H9 (cell line): ENCODE data around the gene HTD2. TPM values are rescaled to one million over a fixed set of nuclear protein-coding genes. Genes with fewer than 3 reads are reported as not detected.

Experiments used
- DNase-seq: peaks from one replicate; pipeline ENCODE4 v3.0.0-alpha.2; 2017
- H2AFZ ChIP-seq: one replicate; pipeline ENCODE4 v1.6.1; 2013; ENCODE audit warnings: mild to moderate bottlenecking, low read length, control low read depth, moderate library complexity
- H2AK5ac ChIP-seq: 2 replicates; pipeline ENCODE4 v1.6.1; 2013; ENCODE audit warnings: low read length, control low read depth, mixed read lengths; ENCODE audit not compliant: insufficient read length
- H2BK120ac ChIP-seq: one replicate; pipeline ENCODE4 v1.6.1; 2013; ENCODE audit warnings: low read depth, mild to moderate bottlenecking, low read length, control low read depth, inconsistent platforms; ENCODE audit not compliant: poor library complexity, severe bottlenecking
- H2BK12ac ChIP-seq: 2 replicates; pipeline ENCODE4 v1.6.1; 2013; ENCODE audit warnings: low read length, control low read depth, mixed read lengths, low read depth; ENCODE audit not compliant: insufficient read length
- H2BK15ac ChIP-seq: 2 replicates; pipeline ENCODE4 v1.6.1; 2013; ENCODE audit warnings: low read depth, low read length, control low read depth
- H2BK20ac ChIP-seq: one replicate; pipeline ENCODE4 v1.6.1; 2013; ENCODE audit warnings: low read depth, mild to moderate bottlenecking, low read length, control low read depth, inconsistent platforms; ENCODE audit not compliant: poor library complexity, severe bottlenecking
- H2BK5ac ChIP-seq: 2 replicates; pipeline ENCODE4 v1.6.1; 2013; ENCODE audit warnings: low read length, control low read depth, mixed read lengths; ENCODE audit not compliant: insufficient read length
- H3K14ac ChIP-seq: 2 replicates; pipeline ENCODE4 v1.6.1; 2013; ENCODE audit warnings: low read length, control low read depth; ENCODE audit not compliant: insufficient read depth
- H3K18ac ChIP-seq: 2 replicates; pipeline ENCODE4 v1.6.1; 2013; ENCODE audit warnings: low read depth, mild to moderate bottlenecking, mixed read lengths, low read length, control low read depth; ENCODE audit not compliant: insufficient read length
- H3K23ac ChIP-seq: 2 replicates; pipeline ENCODE4 v1.6.1; 2013; ENCODE audit warnings: low read length, control low read depth, mixed read lengths, low read depth; ENCODE audit not compliant: insufficient read length
- H3K23me2 ChIP-seq: 2 replicates; pipeline ENCODE4 v1.6.1; 2013; ENCODE audit warnings: low read depth, mild to moderate bottlenecking, mixed read lengths, low read length, control low read depth; ENCODE audit not compliant: insufficient read length, poor library complexity, severe bottlenecking
- H3K27ac ChIP-seq: 2 replicates; pipeline ENCODE4 v1.5.1; 2013; ENCODE audit warnings: low read length, control low read depth, mixed read lengths, low read depth; ENCODE audit not compliant: insufficient read length
- H3K27me3 ChIP-seq: 2 replicates; pipeline ENCODE4 v1.6.1; 2013; ENCODE audit warnings: low read length, control low read depth, inconsistent platforms; ENCODE audit not compliant: insufficient read depth
- H3K4ac ChIP-seq: 2 replicates; pipeline ENCODE4 v1.6.1; 2013; ENCODE audit warnings: low read depth, mild to moderate bottlenecking, control low read depth, inconsistent platforms, low read length, moderate library complexity
- H3K4me1 ChIP-seq: 2 replicates; pipeline ENCODE4 v1.6.1; 2013; ENCODE audit warnings: low read length, control low read depth, inconsistent platforms; ENCODE audit not compliant: insufficient read depth
- H3K4me2 ChIP-seq: 2 replicates; pipeline ENCODE4 v1.6.1; 2013; ENCODE audit warnings: low read length, control low read depth, mixed read lengths; ENCODE audit not compliant: insufficient read length, insufficient read depth
- H3K56ac ChIP-seq: 2 replicates; pipeline ENCODE4 v1.6.1; 2013; ENCODE audit warnings: low read depth, mild to moderate bottlenecking, mixed read lengths, low read length, control low read depth; ENCODE audit not compliant: insufficient read length
- H3K79me1 ChIP-seq: 2 replicates; pipeline ENCODE4 v1.6.1; 2013; ENCODE audit warnings: low read depth, mild to moderate bottlenecking, moderate library complexity, low read length, control low read depth, inconsistent platforms; ENCODE audit not compliant: insufficient read depth, poor library complexity, severe bottlenecking
- H3K79me2 ChIP-seq: 2 replicates; pipeline ENCODE4 v1.6.1; 2013; ENCODE audit warnings: low read length, control low read depth, inconsistent platforms; ENCODE audit not compliant: insufficient read depth
- H3K9ac ChIP-seq: 2 replicates; pipeline ENCODE4 v1.6.1; 2013; ENCODE audit warnings: low read length, control low read depth, mixed read lengths; ENCODE audit not compliant: insufficient read length; ENCODE audit errors: extremely low read depth
- H3K9me3 ChIP-seq: one replicate; pipeline ENCODE4 v1.6.1; 2013; ENCODE audit warnings: low read depth, low read length, inconsistent platforms; ENCODE audit not compliant: control insufficient read depth
- H3T11ph ChIP-seq: one replicate; pipeline ENCODE4 v1.6.1; 2013; ENCODE audit warnings: mild to moderate bottlenecking, low read length, control low read depth, inconsistent platforms
- H4K20me1 ChIP-seq: one replicate; pipeline ENCODE4 v1.6.1; 2013; ENCODE audit not compliant: control insufficient read depth, insufficient read length, insufficient read depth
- H4K5ac ChIP-seq: 2 replicates; pipeline ENCODE4 v1.6.1; 2013; ENCODE audit warnings: low read depth, mild to moderate bottlenecking, mixed read lengths, low read length, control low read depth; ENCODE audit not compliant: insufficient read length
- H4K8ac ChIP-seq: replicated peaks from 2 replicates; pipeline ENCODE4 v1.6.1; 2013; ENCODE audit warnings: low read length, control low read depth, mixed read lengths, low read depth; ENCODE audit not compliant: insufficient read length
- H4K91ac ChIP-seq: 2 replicates; pipeline ENCODE4 v1.6.1; 2013; ENCODE audit warnings: low read depth, mild to moderate bottlenecking, moderate library complexity, mixed read lengths, low read length, control low read depth; ENCODE audit not compliant: insufficient read length
- H3K27ac Mint-ChIP-seq, 3 experiments: 2 replicates in 2 of 3; 3 replicates in 1 of 3; pipeline ENCODE4 v1.8.0; 2020 to 2021; ENCODE audit warnings: mixed read lengths in 3 of 3, mild to moderate bottlenecking in 1 of 3, moderate library complexity in 1 of 3
- H3K27me3 Mint-ChIP-seq: 2 replicates; pipeline ENCODE4 v1.8.0; 2021; ENCODE audit warnings: low read depth, mild to moderate bottlenecking, moderate library complexity, mixed read lengths
- H3K36me3 Mint-ChIP-seq, 3 experiments: 2 replicates in 2 of 3; 3 replicates in 1 of 3; pipeline ENCODE4 v1.8.0; 2020 to 2021; ENCODE audit warnings: low read depth in 3 of 3, mixed read lengths in 3 of 3; ENCODE audit not compliant: insufficient read depth in 1 of 3
- H3K4me1 Mint-ChIP-seq, 2 experiments: 2 replicates each; pipeline ENCODE4 v1.8.0; 2020; ENCODE audit warnings: mixed read lengths in 2 of 2
- H3K4me3 Mint-ChIP-seq, 2 experiments: 2 replicates in 1 of 2; 3 replicates in 1 of 2; pipeline ENCODE4 v1.8.0; 2020 to 2021; ENCODE audit warnings: mild to moderate bottlenecking in 2 of 2, mixed read lengths in 2 of 2, moderate library complexity in 1 of 2
- H3K9me3 Mint-ChIP-seq, 2 experiments: 2 replicates in 1 of 2; 3 replicates in 1 of 2; pipeline ENCODE4 v1.8.0; 2020; ENCODE audit warnings: mild to moderate bottlenecking in 2 of 2, mixed read lengths in 2 of 2, moderate library complexity in 1 of 2
- WGBS: extraction: QIAGEN DNeasy Blood & Tissue Kit; methylation state at CpG from one replicate; pipeline ENCODE4 v1.1.7; 2013; ENCODE audit warnings: missing lambda C conversion rate, low lambda C conversion rate, mixed read lengths; ENCODE audit not compliant: insufficient read length; ENCODE audit errors: extremely low coverage; 5-methylcytosine and 5-hydroxymethylcytosine counted together
- total RNA-seq: library from RNA; stranded (reverse); gene quantifications from 2 replicates; pipeline ENCODE4 v1.2.1, GENCODE V29; 2021
- TF ChIP-seq, protein P1 (sequence below): fragments of 200-600 bp; sonication (generic); conservative IDR thresholded peaks from 3 replicates; pipeline ENCODE4 v1.8.0; 2021; ENCODE audit warnings: antibody characterized with exemption, mild to moderate bottlenecking

HTD2 gene
- total RNA-seq, 1 experiment from 2014 or later: 13.4 TPM

DNA sequence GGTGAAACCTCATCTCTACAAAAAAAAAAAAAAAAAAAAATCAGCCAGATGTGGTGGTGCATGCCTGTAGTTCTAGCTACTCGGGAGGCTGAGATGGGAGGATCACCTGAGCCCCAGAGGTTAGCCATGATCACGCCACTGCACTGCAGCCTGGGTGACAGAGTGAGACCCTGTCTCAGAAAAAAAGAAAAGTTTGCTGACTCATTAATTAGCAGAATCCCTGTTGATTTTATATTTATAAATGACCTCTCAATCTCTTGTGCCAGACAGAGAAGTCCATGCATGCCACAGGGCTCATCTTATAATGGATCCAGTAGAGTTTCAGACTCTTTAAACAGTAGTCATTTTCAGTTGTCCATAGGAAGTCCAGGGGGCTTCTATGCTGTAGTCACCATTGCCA lies 35.8 kb upstream of the HTD2 start:
- H3K14ac ChIP-seq: no peak overlapping the region
- no peak overlapping the region for H4K91ac ChIP-seq
- no peak overlapping the region for H2AFZ ChIP-seq
- H3K79me2 ChIP-seq: no peaks in the 10 kb centered on the region
- no peaks in the 10 kb centered on the region for H3K23me2 ChIP-seq
- no peak overlapping the region for H2BK12ac ChIP-seq
- H3K56ac ChIP-seq: no peak overlapping the region
- no peaks in the 10 kb centered on the region for H3K9me3 ChIP-seq
- H4K5ac ChIP-seq: no peak overlapping the region
- no CpG with 5 or more reads among the region's 2 CpGs for WGBS
- H2AK5ac ChIP-seq: no peak overlapping the region
- no peaks in the 10 kb centered on the region for H3K4me1 Mint-ChIP-seq
- no peak overlapping the region for H3K18ac ChIP-seq
- H3K4ac ChIP-seq: no peak overlapping the region
- H3K36me3 Mint-ChIP-seq: 0 out of 7 replicates have a peak, but pooled peaks cover 0 to 4% (median 0%) of the 10 kb centered on the region in 3 experiments
- no peak for DNase-seq
- no peak overlapping the region for H2BK5ac ChIP-seq
- no peak overlapping the region for H2BK15ac ChIP-seq
- no peaks in the 10 kb centered on the region for H3K79me1 ChIP-seq
- H3K27ac ChIP-seq: no peak overlapping the region
- no peak overlapping the region for H3K23ac ChIP-seq
- H3K4me3 Mint-ChIP-seq: no peak overlapping the region
- no peaks in the 10 kb centered on the region for H3K4me1 ChIP-seq
- H2BK120ac ChIP-seq: no peak overlapping the region
- no peaks in the 10 kb centered on the region for H3K27me3 Mint-ChIP-seq
- no peak overlapping the region for H3K27ac Mint-ChIP-seq
- H4K8ac ChIP-seq: no peak overlapping the region
- H3K27me3 ChIP-seq: no peaks in the 10 kb centered on the region
- H2BK20ac ChIP-seq: no peak overlapping the region
- H4K20me1 ChIP-seq: no peaks in the 10 kb centered on the region
- H3K4me2 ChIP-seq: no peak overlapping the region
- TF ChIP-seq, protein P1, sequence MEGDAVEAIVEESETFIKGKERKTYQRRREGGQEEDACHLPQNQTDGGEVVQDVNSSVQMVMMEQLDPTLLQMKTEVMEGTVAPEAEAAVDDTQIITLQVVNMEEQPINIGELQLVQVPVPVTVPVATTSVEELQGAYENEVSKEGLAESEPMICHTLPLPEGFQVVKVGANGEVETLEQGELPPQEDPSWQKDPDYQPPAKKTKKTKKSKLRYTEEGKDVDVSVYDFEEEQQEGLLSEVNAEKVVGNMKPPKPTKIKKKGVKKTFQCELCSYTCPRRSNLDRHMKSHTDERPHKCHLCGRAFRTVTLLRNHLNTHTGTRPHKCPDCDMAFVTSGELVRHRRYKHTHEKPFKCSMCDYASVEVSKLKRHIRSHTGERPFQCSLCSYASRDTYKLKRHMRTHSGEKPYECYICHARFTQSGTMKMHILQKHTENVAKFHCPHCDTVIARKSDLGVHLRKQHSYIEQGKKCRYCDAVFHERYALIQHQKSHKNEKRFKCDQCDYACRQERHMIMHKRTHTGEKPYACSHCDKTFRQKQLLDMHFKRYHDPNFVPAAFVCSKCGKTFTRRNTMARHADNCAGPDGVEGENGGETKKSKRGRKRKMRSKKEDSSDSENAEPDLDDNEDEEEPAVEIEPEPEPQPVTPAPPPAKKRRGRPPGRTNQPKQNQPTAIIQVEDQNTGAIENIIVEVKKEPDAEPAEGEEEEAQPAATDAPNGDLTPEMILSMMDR: no peak
- no peak overlapping the region for H3T11ph ChIP-seq
- H3K9me3 Mint-ChIP-seq: no peaks in the 10 kb centered on the region
- H3K9ac ChIP-seq: no peak overlapping the region
